ENCODE measurements around the gene IMMP2L. TPM values are rescaled to one million over a fixed set of nuclear protein-coding genes. Genes with fewer than 3 reads are reported as not detected.

Gene IMMP2L
- total and polyA plus RNA-seq, 2 of the 8 experiments (the other 6 are each of a cell fraction or from before 2014, with no cell fraction given), result 2.3 to 10.1 TPM

DNA sequence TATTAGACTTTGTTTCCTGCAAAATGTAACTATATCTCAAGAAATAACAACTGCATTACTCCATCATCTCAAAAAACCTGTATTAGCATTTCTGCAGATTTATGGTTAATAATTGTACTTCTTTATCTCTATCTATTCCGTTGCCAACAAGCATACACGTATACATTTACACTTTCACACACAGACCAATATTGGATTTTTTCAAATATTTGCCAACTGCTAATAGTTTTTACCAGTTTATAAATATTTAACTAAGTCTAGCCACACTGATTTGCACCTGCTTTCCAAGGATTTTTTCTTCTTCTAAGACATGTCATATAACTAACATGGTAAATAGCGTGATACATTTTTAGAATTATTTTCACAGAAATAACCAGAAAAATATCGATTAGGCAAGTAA lies 459.2 kb downstream of the IMMP2L start (continued):
- TF ChIP-seq, protein P1, sequence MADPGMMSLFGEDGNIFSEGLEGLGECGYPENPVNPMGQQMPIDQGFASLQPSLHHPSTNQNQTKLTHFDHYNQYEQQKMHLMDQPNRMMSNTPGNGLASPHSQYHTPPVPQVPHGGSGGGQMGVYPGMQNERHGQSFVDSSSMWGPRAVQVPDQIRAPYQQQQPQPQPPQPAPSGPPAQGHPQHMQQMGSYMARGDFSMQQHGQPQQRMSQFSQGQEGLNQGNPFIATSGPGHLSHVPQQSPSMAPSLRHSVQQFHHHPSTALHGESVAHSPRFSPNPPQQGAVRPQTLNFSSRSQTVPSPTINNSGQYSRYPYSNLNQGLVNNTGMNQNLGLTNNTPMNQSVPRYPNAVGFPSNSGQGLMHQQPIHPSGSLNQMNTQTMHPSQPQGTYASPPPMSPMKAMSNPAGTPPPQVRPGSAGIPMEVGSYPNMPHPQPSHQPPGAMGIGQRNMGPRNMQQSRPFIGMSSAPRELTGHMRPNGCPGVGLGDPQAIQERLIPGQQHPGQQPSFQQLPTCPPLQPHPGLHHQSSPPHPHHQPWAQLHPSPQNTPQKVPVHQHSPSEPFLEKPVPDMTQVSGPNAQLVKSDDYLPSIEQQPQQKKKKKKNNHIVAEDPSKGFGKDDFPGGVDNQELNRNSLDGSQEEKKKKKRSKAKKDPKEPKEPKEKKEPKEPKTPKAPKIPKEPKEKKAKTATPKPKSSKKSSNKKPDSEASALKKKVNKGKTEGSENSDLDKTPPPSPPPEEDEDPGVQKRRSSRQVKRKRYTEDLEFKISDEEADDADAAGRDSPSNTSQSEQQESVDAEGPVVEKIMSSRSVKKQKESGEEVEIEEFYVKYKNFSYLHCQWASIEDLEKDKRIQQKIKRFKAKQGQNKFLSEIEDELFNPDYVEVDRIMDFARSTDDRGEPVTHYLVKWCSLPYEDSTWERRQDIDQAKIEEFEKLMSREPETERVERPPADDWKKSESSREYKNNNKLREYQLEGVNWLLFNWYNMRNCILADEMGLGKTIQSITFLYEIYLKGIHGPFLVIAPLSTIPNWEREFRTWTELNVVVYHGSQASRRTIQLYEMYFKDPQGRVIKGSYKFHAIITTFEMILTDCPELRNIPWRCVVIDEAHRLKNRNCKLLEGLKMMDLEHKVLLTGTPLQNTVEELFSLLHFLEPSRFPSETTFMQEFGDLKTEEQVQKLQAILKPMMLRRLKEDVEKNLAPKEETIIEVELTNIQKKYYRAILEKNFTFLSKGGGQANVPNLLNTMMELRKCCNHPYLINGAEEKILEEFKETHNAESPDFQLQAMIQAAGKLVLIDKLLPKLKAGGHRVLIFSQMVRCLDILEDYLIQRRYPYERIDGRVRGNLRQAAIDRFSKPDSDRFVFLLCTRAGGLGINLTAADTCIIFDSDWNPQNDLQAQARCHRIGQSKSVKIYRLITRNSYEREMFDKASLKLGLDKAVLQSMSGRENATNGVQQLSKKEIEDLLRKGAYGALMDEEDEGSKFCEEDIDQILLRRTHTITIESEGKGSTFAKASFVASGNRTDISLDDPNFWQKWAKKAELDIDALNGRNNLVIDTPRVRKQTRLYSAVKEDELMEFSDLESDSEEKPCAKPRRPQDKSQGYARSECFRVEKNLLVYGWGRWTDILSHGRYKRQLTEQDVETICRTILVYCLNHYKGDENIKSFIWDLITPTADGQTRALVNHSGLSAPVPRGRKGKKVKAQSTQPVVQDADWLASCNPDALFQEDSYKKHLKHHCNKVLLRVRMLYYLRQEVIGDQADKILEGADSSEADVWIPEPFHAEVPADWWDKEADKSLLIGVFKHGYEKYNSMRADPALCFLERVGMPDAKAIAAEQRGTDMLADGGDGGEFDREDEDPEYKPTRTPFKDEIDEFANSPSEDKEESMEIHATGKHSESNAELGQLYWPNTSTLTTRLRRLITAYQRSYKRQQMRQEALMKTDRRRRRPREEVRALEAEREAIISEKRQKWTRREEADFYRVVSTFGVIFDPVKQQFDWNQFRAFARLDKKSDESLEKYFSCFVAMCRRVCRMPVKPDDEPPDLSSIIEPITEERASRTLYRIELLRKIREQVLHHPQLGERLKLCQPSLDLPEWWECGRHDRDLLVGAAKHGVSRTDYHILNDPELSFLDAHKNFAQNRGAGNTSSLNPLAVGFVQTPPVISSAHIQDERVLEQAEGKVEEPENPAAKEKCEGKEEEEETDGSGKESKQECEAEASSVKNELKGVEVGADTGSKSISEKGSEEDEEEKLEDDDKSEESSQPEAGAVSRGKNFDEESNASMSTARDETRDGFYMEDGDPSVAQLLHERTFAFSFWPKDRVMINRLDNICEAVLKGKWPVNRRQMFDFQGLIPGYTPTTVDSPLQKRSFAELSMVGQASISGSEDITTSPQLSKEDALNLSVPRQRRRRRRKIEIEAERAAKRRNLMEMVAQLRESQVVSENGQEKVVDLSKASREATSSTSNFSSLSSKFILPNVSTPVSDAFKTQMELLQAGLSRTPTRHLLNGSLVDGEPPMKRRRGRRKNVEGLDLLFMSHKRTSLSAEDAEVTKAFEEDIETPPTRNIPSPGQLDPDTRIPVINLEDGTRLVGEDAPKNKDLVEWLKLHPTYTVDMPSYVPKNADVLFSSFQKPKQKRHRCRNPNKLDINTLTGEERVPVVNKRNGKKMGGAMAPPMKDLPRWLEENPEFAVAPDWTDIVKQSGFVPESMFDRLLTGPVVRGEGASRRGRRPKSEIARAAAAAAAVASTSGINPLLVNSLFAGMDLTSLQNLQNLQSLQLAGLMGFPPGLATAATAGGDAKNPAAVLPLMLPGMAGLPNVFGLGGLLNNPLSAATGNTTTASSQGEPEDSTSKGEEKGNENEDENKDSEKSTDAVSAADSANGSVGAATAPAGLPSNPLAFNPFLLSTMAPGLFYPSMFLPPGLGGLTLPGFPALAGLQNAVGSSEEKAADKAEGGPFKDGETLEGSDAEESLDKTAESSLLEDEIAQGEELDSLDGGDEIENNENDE (IDR thresholded peaks at IDR 0.05; ENCODE audit: insufficient replicate concordance, low read length), result no peak
- TF ChIP-seq POU5F1 (IDR thresholded peaks at IDR 0.05; ENCODE audit: low read depth, low read length), result no peak
- TF ChIP-seq HDAC6 (IDR thresholded peaks at IDR 0.05; ENCODE audit: low read depth, low read length), result no peak
- TF ChIP-seq GTF2F1 (IDR thresholded peaks at IDR 0.05; ENCODE audit: borderline replicate concordance, low read depth, low read length), result no peak
- no peak for TF ChIP-seq HDAC2 (IDR thresholded peaks at IDR 0.05; ENCODE audit: borderline replicate concordance in 1 of 2, low read depth in 2 of 2, low read length in 2 of 2)
- no peak for TF ChIP-seq CEBPB (IDR thresholded peaks at IDR 0.05; ENCODE audit: low read depth, low read length)
- no peak for TF ChIP-seq ASH2L (IDR thresholded peaks at IDR 0.05; ENCODE audit: low read length)
- no peak for TF ChIP-seq EZH2 (IDR thresholded peaks at IDR 0.05; ENCODE audit: low read depth, low read length, severe bottlenecking)
- no peak for TF ChIP-seq EP300 (IDR thresholded peaks at IDR 0.05; ENCODE audit: borderline replicate concordance in 1 of 2, low read depth in 2 of 2, low read length in 2 of 2)

Data from H1 (cell line).